ENCODE results near the gene CASZ1. TPM values are rescaled to one million over a fixed set of nuclear protein-coding genes. Genes with fewer than 3 reads are reported as not detected.
A peak's percentile ranks its signal among the peaks of the same experiment; 100 is the strongest.

CASZ1 gene
- total RNA-seq, 4 donors from 2014 or later, result 106 to 229 (median 160) TPM

DNA sequence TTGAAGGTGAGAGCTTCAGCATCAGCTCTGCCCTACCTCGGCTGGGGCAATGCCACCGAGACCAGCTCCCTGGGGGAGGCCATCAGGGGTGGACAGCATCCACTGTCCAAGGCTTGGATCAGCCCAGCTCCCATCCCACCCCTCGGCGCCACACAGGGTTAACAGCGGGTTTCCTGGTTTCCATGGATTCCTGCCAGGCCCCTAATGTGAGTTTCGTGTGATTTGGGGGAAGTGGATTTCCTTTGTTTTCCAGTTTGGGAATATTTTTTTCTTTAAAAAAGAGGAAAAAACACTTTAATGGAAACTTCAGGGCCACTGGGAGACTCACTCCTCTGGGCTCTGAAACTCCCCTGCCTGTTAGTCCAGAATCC, 34.3 kb downstream of the CASZ1 start:
- peaks cover 79% of the 10 kb centered on the region for H3K4me1 ChIP-seq
- H3K4me3 ChIP-seq, result no peak overlapping the region
- H3K27ac ChIP-seq, result peak overlapping the region; percentile 30
- no peak for DNase-seq (ENCODE audit: low spot score in 2 of 2)
- no peaks in the 10 kb centered on the region for H3K27me3 ChIP-seq
- peaks cover 14% of the 10 kb centered on the region for H3K36me3 ChIP-seq
- no peaks in the 10 kb centered on the region for H3K9me3 ChIP-seq
- TF ChIP-seq POLR2A (IDR thresholded peaks at IDR 0.05) (no peak), EP300 (IDR thresholded peaks at IDR 0.05) (no peak), POLR2AphosphoS5 (IDR thresholded peaks at IDR 0.05) (no peak)
- TF ChIP-seq, protein P1, sequence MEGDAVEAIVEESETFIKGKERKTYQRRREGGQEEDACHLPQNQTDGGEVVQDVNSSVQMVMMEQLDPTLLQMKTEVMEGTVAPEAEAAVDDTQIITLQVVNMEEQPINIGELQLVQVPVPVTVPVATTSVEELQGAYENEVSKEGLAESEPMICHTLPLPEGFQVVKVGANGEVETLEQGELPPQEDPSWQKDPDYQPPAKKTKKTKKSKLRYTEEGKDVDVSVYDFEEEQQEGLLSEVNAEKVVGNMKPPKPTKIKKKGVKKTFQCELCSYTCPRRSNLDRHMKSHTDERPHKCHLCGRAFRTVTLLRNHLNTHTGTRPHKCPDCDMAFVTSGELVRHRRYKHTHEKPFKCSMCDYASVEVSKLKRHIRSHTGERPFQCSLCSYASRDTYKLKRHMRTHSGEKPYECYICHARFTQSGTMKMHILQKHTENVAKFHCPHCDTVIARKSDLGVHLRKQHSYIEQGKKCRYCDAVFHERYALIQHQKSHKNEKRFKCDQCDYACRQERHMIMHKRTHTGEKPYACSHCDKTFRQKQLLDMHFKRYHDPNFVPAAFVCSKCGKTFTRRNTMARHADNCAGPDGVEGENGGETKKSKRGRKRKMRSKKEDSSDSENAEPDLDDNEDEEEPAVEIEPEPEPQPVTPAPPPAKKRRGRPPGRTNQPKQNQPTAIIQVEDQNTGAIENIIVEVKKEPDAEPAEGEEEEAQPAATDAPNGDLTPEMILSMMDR (IDR thresholded peaks at IDR 0.05), result no peak
- 39% methylated on average over 6 of the region's 6 CpGs for WGBS

DNA sequence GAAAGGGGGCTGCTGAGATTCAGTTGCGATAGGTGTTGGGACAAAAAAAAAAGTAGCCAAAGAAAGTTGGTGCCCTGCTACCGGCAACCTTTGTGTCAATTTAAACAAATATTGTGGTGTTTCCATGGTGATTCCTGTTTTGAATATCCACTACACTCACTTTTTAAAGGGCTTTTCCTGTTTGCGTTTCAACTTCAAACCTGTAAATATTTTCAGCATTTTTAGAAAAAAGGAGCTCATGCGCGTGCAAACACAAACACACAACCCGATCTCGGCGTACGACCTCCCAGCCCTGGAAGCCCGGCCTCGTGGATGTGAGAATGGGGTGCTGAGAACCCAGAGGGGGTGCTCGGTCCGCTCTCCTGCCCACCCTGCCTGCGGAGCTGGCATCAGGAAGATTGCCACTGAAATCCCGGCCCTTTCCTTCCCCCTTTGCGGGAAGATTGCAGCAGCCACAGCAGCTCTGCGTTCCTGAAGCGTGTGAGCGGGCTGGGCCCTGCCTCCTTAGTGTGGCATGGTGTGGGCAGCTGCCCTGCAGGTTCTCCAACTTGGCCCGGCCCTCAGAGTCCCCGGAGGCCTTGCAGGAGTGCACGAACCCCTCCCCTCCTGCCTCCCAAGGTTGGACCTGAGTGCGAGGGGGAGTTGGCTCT, 34.8 kb downstream of the CASZ1 start:
- H3K9me3 ChIP-seq, result no peaks in the 10 kb centered on the region
- DNase-seq (ENCODE audit: low spot score in 2 of 2), result no peak

DNA sequence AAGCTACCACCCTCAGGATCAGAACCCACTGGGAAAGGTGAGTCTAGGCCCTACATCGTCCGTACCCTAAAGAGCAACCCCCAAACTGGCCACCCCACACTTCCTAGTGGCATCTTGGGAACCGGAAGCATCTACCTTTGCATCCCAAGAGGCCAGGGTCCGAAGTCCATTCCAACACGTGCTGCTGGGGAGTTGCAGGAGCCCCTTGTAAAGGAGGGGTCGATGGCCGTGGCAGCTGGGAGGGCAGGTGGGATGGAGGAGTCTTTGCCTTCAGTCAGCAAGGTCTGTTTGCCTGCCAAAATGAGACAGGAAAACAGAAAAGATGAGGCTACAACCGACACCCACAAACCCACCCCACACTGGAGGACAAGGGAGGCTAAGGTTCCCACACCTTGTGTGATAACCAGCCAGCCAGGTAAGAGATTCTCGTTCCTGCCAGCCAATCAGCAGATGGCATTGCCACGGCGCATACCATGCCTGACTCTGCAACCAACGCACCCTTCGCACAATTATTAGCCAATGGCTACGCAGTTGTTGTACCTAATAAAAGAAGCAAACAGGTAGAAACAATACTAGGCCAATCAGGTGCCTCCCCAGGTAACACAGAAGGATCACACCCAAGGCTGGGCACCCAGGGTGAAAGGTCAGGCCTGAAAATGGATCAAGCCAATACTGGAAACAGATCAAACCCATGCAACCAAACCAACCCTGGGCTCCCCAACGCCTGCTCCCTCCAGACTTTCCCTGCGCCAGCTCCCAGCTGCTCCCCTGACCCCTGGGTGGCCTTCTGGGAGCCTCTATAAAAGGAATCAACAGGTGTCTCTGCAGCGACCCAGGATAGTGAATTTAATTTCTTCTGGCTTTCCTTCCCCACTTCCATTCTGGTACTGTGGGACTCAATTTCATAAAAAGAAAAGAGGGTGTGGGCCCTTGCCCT, 35.6 kb downstream of the CASZ1 start:
- Histone ChIP-seq H3K4me1 (peaks cover 82% of the 10 kb centered on the region), H3K9me3 (no peaks in the 10 kb centered on the region), H3K4me3 (no peak overlapping the region), H3K27ac (peak overlapping the region; percentile 30), H3K36me3 (peaks cover 14% of the 10 kb centered on the region), H3K27me3 (no peaks in the 10 kb centered on the region)
- WGBS, result 83% methylated on average over 17 of the region's 17 CpGs
- DNase-seq (ENCODE audit: low spot score in 2 of 2), result no peak
- TF ChIP-seq POLR2AphosphoS5 (IDR thresholded peaks at IDR 0.05), result no peak
- TF ChIP-seq EP300 (IDR thresholded peaks at IDR 0.05), result no peak
- TF ChIP-seq POLR2A (IDR thresholded peaks at IDR 0.05), result no peak
- TF ChIP-seq, protein P1 (IDR thresholded peaks at IDR 0.05), result no peak

More for the DNA sequence above, 34.8 kb downstream of the CASZ1 start:
- Histone ChIP-seq H3K4me1 (peaks cover 82% of the 10 kb centered on the region), H3K27ac (peak overlapping the region; percentile 30), H3K27me3 (no peaks in the 10 kb centered on the region), H3K4me3 (no peak overlapping the region), H3K36me3 (peaks cover 14% of the 10 kb centered on the region)
- TF ChIP-seq EP300 (IDR thresholded peaks at IDR 0.05), result no peak
- no peak for TF ChIP-seq POLR2A (IDR thresholded peaks at IDR 0.05)
- TF ChIP-seq, protein P1 (IDR thresholded peaks at IDR 0.05), result no peak
- no peak for TF ChIP-seq POLR2AphosphoS5 (IDR thresholded peaks at IDR 0.05)
- WGBS, result 45% methylated on average over 15 of the region's 23 CpGs

DNA sequence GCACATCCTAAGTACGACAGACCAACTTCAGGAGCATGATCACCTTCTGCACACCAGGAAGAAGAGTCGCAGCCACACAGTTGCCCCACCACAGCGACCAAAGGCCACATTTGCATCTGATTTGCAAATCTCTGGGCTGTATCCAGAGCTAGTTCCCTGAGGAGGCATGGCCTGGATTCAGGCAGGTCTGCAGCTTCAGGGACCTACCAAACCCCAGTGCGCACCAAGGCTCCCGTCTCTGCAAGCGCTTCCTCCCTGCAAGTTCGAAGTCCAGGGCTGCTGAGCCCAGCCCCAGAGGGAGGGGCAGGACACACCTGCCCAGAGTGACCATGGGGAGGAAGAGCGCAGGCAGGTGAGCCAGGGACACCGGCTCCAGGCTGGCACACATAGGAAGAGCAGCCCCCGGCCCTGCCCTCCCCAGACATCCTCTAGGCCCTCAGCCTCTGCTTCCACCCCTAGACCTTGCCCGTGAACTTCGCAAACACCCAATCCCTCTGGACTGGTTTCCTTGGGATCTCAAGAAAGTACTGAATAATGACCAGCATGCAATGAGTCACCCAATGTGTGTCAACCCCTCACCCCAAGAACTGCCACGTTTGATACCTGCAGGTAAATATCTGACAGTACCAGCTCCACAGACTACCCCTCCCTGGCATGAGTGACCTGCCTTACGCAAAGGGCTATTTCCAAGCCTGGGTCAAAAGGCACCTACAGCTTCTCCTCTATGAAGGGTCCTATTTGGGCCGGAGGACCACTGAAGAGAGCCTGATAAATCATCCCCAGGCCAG, 36.8 kb downstream of the CASZ1 start:
- Histone ChIP-seq H3K36me3 (peaks cover 14% of the 10 kb centered on the region), H3K27me3 (no peaks in the 10 kb centered on the region), H3K4me1 (peaks cover 83% of the 10 kb centered on the region), H3K4me3 (no peak overlapping the region), H3K27ac (no peak overlapping the region), H3K9me3 (no peaks in the 10 kb centered on the region)
- DNase-seq (ENCODE audit: low spot score in 2 of 2), result no peak
- no peak for TF ChIP-seq POLR2A (IDR thresholded peaks at IDR 0.05)
- no peak for TF ChIP-seq EP300 (IDR thresholded peaks at IDR 0.05)
- no peak for TF ChIP-seq POLR2AphosphoS5 (IDR thresholded peaks at IDR 0.05)
- TF ChIP-seq, protein P1 (IDR thresholded peaks at IDR 0.05), result no peak
- 68% methylated on average over 7 of the region's 15 CpGs for WGBS
